ENCODE results near the gene IFT22.

IFT22 gene

DNA sequence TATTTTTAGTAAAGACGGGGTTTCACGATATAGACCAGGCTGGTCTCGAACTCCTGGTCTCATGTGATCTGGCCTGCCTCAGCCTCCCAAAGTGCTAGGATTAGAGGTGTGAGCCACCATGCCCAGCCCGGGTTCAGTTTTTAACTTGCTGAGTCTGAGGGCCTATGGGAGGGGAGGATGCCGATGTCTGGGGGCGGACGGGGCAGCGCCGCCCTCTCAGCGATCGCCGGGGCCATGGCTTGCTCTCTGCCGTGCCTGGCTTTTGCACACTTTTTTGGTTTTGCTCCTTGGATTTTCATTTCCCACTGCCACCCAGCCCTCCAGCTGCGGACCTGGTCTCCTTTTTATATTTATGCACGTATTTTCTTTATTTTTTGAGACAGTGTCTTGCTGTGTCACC is 25.9 kb upstream of the IFT22 start:
- Histone ChIP-seq H2AFZ (ENCODE audit: low read depth, low read length) (no peak overlapping the region), H3K36me3 (ENCODE audit: insufficient read depth, low read length) (no peaks in the 10 kb centered on the region), H3K4me1 (ENCODE audit: insufficient read depth, low read length) (no peaks in the 10 kb centered on the region), H3K27ac (ENCODE audit: low read length) (no peak overlapping the region), H3K9ac (ENCODE audit: low read depth, low read length) (no peak overlapping the region), H4K20me1 (ENCODE audit: insufficient read depth, low read length) (no peaks in the 10 kb centered on the region), H3K4me2 (ENCODE audit: insufficient read depth, low read length) (no peak overlapping the region), H3K27me3 (ENCODE audit: insufficient read depth, low read length, poor library complexity) (no peaks in the 10 kb centered on the region), H3K4me3 (ENCODE audit: low read depth in 1 of 2, low read length in 2 of 2) (no peak overlapping the region), H3K9me3 (ENCODE audit: insufficient read depth, low read length, severe bottlenecking) (no peaks in the 10 kb centered on the region), H3K79me2 (ENCODE audit: insufficient read depth, low read length) (no peaks in the 10 kb centered on the region)
- ATAC-seq (ENCODE audit: insufficient read depth, low read depth) (no peak), DNase-seq (no peak)
- TF ChIP-seq EZH2 (IDR thresholded peaks at IDR 0.05; ENCODE audit: borderline replicate concordance, low read depth, low read length, severe bottlenecking) = no peak
- TF ChIP-seq, protein P1, sequence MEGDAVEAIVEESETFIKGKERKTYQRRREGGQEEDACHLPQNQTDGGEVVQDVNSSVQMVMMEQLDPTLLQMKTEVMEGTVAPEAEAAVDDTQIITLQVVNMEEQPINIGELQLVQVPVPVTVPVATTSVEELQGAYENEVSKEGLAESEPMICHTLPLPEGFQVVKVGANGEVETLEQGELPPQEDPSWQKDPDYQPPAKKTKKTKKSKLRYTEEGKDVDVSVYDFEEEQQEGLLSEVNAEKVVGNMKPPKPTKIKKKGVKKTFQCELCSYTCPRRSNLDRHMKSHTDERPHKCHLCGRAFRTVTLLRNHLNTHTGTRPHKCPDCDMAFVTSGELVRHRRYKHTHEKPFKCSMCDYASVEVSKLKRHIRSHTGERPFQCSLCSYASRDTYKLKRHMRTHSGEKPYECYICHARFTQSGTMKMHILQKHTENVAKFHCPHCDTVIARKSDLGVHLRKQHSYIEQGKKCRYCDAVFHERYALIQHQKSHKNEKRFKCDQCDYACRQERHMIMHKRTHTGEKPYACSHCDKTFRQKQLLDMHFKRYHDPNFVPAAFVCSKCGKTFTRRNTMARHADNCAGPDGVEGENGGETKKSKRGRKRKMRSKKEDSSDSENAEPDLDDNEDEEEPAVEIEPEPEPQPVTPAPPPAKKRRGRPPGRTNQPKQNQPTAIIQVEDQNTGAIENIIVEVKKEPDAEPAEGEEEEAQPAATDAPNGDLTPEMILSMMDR (IDR thresholded peaks at IDR 0.05; ENCODE audit: borderline replicate concordance, extremely low read depth, low read length, poor library complexity, severe bottlenecking) = no peak

DNA sequence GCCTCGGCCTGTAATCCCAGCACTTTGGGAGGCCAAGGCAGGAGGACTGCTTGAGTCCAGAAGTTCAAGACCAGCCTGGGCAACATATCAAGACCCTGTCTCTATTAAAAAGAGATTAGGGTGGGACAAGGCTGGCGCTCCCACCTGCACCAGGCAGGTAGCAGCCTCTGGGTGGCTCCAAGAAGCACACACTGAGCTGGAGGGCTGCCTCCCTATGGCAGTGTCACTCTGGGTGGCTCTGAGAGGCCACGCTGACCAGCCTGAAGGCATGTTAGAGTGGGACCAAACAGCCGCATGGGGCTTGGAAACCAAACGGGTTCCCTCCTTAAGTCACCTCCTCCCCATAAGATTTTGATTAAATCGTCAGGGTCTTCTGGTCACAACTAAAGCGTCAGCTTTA is 21.3 kb upstream of the IFT22 start:
- H3K9ac ChIP-seq (ENCODE audit: low read depth, low read length) = no peak overlapping the region

DNA sequence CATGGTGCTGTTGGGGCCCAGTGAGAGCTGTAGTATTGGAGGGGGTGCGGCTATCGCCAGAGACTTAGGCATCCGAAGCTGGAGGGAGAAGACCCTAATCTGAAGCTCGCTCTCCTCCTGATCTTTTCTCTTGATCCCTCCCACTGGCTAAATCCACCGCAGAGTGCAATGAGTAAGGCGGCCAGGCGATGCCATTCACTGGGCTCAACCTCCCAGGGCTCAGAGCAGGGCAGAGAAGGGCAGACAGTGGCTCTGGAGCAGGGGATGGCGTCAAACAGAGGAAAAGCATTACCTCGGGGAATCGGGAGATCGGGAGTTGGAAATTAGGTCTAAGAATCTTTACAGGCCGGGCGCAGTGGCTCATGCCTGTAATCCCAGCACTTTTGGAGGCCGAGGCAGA is 18.8 kb upstream of the IFT22 start:
- H4K20me1 ChIP-seq (ENCODE audit: insufficient read depth, low read length) = no peaks in the 10 kb centered on the region
- H3K9ac ChIP-seq (ENCODE audit: low read depth, low read length) = no peak overlapping the region
- no peaks in the 10 kb centered on the region for H3K9me3 ChIP-seq (ENCODE audit: insufficient read depth, low read length, severe bottlenecking)
- H3K4me3 ChIP-seq (ENCODE audit: low read depth in 1 of 2, low read length in 2 of 2) = no peak overlapping the region
- no peaks in the 10 kb centered on the region for H3K27me3 ChIP-seq (ENCODE audit: insufficient read depth, low read length, poor library complexity)
- no peak for ATAC-seq (ENCODE audit: insufficient read depth, low read depth)
- no peaks in the 10 kb centered on the region for H3K79me2 ChIP-seq (ENCODE audit: insufficient read depth, low read length)
- no peak overlapping the region for H2AFZ ChIP-seq (ENCODE audit: low read depth, low read length)
- no peak for DNase-seq
- no peaks in the 10 kb centered on the region for H3K36me3 ChIP-seq (ENCODE audit: insufficient read depth, low read length)
- H3K4me2 ChIP-seq (ENCODE audit: insufficient read depth, low read length) = no peak overlapping the region
- TF ChIP-seq, protein P1 (IDR thresholded peaks at IDR 0.05; ENCODE audit: borderline replicate concordance, extremely low read depth, low read length, poor library complexity, severe bottlenecking) = no peak
- TF ChIP-seq EZH2 (IDR thresholded peaks at IDR 0.05; ENCODE audit: borderline replicate concordance, low read depth, low read length, severe bottlenecking) = no peak
- no peak overlapping the region for H3K27ac ChIP-seq (ENCODE audit: low read length)
- H3K4me1 ChIP-seq (ENCODE audit: insufficient read depth, low read length) = no peaks in the 10 kb centered on the region

More for the DNA sequence above, 21.3 kb upstream of the IFT22 start:
- DNase-seq = no peak
- Histone ChIP-seq H3K27ac (ENCODE audit: low read length) (no peak overlapping the region), H4K20me1 (ENCODE audit: insufficient read depth, low read length) (no peaks in the 10 kb centered on the region), H3K9me3 (ENCODE audit: insufficient read depth, low read length, severe bottlenecking) (no peaks in the 10 kb centered on the region), H3K4me3 (ENCODE audit: low read depth in 1 of 2, low read length in 2 of 2) (no peak overlapping the region), H2AFZ (ENCODE audit: low read depth, low read length) (no peak overlapping the region), H3K27me3 (ENCODE audit: insufficient read depth, low read length, poor library complexity) (no peaks in the 10 kb centered on the region), H3K4me1 (ENCODE audit: insufficient read depth, low read length) (no peaks in the 10 kb centered on the region), H3K79me2 (ENCODE audit: insufficient read depth, low read length) (no peaks in the 10 kb centered on the region), H3K4me2 (ENCODE audit: insufficient read depth, low read length) (no peak overlapping the region), H3K36me3 (ENCODE audit: insufficient read depth, low read length) (no peaks in the 10 kb centered on the region)
- no peak for TF ChIP-seq EZH2 (IDR thresholded peaks at IDR 0.05; ENCODE audit: borderline replicate concordance, low read depth, low read length, severe bottlenecking)
- TF ChIP-seq, protein P1 (IDR thresholded peaks at IDR 0.05; ENCODE audit: borderline replicate concordance, extremely low read depth, low read length, poor library complexity, severe bottlenecking) = no peak
- ATAC-seq (ENCODE audit: insufficient read depth, low read depth) = no peak

DNA sequence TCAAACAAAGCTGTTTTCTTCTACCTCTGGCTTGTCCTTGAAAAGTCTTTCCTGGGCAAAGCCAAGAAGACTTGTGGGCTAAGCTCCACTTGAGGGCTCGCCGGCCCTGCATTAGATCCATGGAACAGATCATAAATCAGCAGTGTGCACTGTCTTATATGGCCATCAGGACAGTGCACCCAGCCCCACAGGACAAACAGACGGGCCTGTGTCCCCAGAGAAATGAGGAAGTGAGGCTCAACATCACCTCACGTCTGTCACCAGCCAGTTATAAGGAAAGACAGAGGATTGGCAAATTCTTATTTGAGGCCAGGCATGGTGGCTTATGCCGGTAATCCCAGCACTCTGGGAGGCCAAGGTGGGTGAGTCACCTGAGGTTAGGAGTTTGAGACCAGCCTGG is 12.3 kb upstream of the IFT22 start:
- no peaks in the 10 kb centered on the region for H3K79me2 ChIP-seq (ENCODE audit: insufficient read depth, low read length)
- H3K36me3 ChIP-seq (ENCODE audit: insufficient read depth, low read length) = no peaks in the 10 kb centered on the region
- no peak overlapping the region for H3K27ac ChIP-seq (ENCODE audit: low read length)
- H3K4me3 ChIP-seq (ENCODE audit: low read depth in 1 of 2, low read length in 2 of 2) = no peak overlapping the region
- no peak overlapping the region for H3K9ac ChIP-seq (ENCODE audit: low read depth, low read length)
- ATAC-seq (ENCODE audit: insufficient read depth, low read depth) (no peak), DNase-seq (no peak)
- H3K27me3 ChIP-seq (ENCODE audit: insufficient read depth, low read length, poor library complexity) = no peaks in the 10 kb centered on the region
- no peaks in the 10 kb centered on the region for H4K20me1 ChIP-seq (ENCODE audit: insufficient read depth, low read length)
- no peaks in the 10 kb centered on the region for H3K9me3 ChIP-seq (ENCODE audit: insufficient read depth, low read length, severe bottlenecking)
- no peaks in the 10 kb centered on the region for H3K4me1 ChIP-seq (ENCODE audit: insufficient read depth, low read length)
- no peak overlapping the region for H2AFZ ChIP-seq (ENCODE audit: low read depth, low read length)
- no peak for TF ChIP-seq EZH2 (IDR thresholded peaks at IDR 0.05; ENCODE audit: borderline replicate concordance, low read depth, low read length, severe bottlenecking)
- TF ChIP-seq, protein P1 (IDR thresholded peaks at IDR 0.05; ENCODE audit: borderline replicate concordance, extremely low read depth, low read length, poor library complexity, severe bottlenecking) = no peak
- H3K4me2 ChIP-seq (ENCODE audit: insufficient read depth, low read length) = no peak overlapping the region

Measured in DND-41 (cell line).